GM18498 (cell line): ENCODE data around the gene FCHO1.

Source experiments
- ATAC-seq: cut with Tn5 transposase; IDR thresholded peaks from one replicate; pipeline ENCODE4 v1.9.1; 2021; ENCODE audit warnings: mild to moderate bottlenecking, moderate library complexity; ENCODE audit not compliant: unreplicated experiment

Gene FCHO1, protein sequence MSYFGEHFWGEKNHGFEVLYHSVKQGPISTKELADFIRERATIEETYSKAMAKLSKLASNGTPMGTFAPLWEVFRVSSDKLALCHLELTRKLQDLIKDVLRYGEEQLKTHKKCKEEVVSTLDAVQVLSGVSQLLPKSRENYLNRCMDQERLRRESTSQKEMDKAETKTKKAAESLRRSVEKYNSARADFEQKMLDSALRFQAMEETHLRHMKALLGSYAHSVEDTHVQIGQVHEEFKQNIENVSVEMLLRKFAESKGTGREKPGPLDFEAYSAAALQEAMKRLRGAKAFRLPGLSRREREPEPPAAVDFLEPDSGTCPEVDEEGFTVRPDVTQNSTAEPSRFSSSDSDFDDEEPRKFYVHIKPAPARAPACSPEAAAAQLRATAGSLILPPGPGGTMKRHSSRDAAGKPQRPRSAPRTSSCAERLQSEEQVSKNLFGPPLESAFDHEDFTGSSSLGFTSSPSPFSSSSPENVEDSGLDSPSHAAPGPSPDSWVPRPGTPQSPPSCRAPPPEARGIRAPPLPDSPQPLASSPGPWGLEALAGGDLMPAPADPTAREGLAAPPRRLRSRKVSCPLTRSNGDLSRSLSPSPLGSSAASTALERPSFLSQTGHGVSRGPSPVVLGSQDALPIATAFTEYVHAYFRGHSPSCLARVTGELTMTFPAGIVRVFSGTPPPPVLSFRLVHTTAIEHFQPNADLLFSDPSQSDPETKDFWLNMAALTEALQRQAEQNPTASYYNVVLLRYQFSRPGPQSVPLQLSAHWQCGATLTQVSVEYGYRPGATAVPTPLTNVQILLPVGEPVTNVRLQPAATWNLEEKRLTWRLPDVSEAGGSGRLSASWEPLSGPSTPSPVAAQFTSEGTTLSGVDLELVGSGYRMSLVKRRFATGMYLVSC

DNA sequence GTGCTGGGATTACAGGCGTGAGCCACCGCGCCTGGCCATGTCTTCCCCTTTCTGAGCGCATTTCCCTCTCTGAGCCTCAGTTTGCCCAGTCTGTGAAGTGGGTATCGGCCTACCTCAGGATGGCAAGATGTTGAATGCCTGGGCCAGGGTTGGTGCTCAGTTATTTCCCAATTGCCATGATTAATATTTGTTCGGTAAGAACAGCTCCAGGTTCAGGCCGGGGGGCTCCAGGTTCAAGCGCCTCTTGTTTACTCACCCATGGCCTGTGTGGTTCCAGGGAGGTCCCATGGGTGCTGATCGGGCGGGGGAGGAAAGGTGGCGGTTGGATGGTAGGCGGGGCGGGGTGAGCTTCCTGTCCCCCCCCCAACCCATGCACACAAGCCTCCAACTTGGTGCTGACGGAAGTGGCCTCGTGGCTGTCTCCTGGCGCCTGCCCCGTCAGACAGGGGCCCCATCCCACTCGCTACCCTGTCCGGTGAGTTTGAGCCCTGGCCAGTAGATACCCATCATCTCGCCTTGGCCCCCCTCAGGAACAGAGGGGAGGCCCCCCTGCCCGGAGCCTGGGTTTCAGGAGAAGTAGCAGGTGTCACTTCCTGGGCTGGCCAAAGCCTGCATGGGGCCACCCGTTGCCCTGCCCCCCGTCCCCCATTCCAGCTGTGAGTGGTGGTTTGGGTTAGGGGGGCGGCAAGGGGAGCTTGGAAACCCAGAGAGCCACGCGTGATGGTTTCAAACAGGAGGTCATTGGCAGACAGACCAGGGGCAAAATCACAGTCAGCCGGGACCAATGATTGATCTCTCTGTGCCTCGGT is at the start of gene FCHO1:
FCHO1 (plus strand) TSS at position 375 of the 809 bp plus-strand sequence. CDS start 3,688 bp downstream, outside the sequence.
- ATAC-seq: peak; percentile 41

DNA sequence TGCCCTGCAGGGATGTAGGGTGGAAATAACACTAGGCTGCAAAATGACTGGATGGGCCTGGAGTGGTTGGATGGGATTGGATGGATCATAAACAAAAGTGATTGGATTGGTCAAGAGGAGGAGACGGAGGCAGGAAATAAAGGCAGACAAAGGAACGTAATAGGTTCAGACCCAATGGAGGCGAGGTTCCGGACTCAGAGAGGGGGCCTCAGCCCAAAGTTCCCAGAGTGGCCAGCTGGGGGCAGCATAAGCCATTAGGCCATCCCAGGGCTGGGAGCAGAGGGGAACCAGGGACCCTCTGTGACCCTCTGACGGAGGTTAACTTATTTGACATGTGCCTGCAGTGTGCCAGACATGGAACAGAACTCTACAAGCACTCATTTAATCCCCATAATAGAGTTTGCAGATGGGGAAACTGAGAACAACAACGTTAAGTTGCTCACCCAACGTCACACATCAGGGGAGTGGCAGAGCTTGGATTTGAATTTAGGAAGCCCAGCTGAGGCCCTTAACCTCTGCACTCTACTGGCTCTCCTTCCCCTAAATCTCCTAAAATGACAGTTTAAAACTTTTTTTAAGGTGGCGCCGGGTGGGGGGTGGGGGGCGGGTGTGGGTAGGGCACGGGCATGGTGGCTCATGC is 47.3 kb upstream of the FCHO1 start:
- no peak for ATAC-seq

DNA sequence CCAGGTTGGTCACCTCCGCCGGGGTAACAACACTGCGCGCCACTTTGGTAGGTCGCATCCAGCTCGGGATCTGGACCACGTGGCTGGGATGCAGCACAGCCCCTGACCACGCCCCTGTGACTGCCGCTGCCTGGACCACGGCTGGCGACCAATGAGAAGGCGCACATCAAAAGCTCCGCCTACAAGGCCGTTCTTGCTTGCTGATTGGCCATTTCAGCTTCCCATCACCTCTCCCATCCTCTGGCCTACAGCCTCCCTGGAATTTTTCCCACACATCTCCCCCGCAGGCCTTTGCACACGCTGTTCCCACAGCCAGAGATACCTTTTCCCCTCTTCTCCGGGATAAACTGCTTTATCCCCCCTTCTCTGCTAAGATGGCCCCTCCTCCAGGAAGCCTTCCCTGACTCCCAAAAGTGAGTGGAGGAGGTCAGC is 44.5 kb upstream of the FCHO1 start:
- ATAC-seq: no peak

DNA sequence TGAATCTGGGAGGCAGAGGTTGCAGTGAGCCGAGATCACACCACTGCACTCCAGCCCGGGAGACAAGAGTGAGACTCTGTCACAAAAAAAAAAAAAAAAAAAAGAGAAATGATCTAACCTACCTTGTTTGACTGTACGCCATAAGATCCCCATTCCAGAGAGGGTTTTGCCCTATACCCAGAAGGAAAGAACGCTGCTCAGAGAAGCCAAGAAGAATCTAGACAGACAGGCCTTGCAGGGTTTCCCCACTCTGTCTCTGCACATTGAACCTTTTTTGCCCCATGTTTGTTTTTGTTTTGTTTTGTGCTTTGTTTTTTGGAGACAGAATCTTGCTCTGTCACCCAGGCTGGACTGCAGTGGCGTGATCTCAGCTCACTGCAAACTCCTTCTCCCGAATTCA is 39.4 kb upstream of the FCHO1 start:
- no peak for ATAC-seq

DNA sequence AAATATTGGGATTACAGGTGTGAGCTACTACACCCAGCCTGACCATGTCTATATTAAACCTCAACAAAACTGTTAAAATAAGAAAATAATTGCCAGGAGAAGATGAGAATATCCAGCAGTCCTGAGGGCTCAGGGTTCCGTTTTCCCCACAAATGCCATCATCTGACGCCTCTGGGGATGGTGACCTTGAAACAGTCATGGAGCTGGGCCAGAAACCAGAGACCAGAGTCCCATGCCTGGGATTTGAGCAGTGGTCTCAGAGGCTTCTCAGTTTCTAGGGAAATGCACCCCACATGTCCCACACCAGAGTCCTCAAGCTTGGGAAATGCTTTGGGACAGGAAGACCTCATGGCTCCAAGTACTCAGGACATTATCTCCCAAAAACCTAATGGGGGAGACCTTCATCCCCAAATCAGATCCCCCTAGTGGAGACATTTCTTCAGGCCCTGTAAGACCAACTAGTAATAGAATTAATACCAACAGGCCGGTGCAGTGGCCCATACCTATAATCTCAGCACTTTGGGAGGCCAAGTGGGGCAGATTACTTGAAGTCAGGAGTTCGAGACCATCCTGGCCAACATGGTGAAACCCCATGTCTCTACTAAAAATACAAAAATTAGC is 34.9 kb upstream of the FCHO1 start:
- no peak for ATAC-seq

DNA sequence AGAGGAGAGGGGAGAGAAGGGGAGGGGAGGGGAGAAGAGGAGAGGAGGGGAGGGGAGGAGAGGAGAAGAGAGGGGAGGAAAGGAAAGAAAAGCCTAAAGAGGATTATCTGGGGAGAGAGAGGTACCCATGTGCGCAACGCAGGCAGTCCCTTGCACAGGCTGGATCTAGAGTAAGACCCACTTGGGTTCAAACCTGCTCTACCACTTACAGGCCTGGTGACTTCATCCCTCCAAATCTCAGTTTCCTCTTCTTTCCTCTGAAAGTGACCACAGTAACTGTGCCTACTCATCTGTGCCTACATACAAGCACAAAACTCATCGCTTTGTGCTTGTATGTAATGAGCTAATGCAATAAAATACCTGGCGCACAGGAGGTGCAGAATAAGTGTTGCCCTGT is 32.7 kb upstream of the FCHO1 start:
- no peak for ATAC-seq

DNA sequence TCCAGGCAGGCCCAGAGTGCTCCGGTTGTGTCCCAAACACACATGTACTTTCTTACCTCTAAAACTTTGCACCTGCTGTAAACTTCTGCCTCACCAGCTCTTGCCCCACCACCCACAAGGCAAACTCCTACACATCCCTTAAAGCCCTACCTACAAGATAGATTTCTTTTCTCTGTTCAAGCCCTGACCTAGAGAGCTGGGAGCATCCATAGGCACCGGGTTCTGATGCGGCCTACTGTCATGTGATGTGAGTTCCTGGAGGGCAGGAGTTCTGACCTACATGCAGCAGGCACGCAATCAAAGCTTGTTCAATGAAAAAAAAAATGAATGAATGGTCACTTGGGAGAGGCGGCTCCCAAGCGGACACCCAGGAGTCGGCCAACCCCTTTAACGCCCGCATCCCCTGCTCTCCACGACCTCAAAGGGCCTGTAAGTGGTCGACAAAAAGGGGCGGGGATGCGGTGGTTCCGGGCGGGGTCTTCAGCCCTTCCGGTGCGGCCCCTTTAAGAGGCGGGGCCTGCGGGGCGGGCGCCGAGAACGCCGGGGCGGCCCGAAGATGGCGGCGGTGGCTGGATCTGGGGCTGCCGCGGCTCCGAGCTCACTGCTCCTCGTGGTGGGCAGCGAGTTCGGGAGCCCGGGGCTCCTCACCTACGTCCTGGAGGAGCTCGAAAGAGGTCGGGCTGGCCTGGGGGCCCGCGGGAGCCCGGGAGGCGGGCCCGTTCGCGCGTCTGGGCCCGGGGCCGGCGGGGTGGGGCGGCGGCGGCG is 32.1 kb upstream of the FCHO1 start, which contains the start of gene MAP1S:
MAP1S (plus strand) TSS at position 534 of the 765 bp plus-strand sequence; CDS start at position 557, 23 bp downstream.
- ATAC-seq: peak; percentile 87

DNA sequence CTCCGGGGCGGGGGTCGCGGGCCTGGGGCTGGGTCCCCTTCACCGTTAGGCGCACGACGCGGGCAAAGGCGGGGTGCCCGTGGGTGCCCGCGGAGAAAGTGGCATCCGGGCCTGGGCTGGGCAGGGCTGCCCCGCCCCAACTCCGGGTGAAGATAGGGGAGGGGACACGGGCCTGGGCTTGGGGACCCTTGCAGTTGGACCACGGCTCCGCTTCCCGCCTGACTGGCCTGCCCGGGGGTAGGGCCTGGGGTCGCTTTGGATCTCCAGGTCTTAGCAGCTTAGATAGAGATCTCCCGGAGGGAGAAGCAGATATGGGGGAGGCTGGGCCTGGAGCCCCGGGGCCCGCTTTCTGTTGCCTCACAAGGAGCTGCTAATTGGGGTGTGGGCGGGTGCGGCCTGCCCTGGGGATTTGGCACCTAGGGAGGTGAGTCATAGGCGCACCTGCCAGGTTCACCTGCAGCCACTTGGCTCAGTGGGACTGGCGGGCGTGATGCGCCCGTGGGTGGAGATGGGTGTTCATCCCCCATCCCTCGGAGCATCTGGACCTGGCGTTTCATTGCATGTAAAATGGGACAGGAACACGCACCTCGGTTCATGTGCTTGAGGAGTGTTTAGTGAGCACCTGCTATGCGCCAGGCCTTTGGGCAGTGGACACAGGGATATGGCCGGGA is 31.4 kb upstream of the FCHO1 start:
- ATAC-seq: peak; percentile 43

DNA sequence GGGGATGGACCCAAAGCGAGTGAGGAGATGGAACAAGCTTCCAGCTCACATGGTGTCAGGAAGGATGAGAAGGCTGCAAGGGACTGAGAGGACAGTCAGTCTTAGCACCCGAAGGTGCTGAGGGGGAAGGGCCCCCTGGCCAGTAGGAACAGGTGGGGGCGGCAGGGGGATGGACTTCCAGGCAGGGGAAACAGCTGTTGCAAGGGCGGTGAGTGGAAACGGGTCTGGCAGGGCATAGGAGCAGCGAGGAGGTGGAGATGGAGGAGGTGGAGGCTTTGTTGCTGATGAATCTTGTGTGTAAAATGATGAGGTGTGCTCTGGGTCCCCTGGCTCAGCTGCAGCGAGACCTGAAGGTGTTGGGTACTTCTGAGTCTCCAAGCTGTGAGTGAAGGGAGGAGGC is 30.8 kb upstream of the FCHO1 start:
- ATAC-seq: no peak

DNA sequence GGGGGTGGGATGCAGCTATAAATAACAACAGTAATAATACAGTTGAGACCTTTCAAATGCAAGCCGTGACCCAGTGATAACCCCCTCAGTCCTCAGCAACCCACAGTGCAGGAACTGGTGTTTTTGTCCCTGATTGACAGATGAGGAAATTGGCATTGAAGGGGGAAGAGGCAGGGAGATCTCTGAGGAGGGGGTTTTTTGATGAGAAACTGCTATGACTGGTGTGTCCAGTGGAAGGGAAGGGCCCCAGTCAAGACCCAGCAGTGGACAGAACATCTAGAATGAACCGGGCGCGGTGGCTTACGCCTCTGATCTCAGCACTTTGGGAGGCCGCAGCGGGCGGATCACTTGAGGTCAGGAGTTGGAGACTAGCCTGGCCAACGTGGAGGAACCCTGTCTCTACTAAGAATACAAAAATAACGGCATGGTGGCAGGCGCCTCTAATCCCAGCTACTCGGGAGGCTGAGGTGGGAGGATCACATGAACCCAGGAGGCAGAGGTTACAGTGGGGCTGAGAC is 30.1 kb upstream of the FCHO1 start:
- ATAC-seq: no peak

DNA sequence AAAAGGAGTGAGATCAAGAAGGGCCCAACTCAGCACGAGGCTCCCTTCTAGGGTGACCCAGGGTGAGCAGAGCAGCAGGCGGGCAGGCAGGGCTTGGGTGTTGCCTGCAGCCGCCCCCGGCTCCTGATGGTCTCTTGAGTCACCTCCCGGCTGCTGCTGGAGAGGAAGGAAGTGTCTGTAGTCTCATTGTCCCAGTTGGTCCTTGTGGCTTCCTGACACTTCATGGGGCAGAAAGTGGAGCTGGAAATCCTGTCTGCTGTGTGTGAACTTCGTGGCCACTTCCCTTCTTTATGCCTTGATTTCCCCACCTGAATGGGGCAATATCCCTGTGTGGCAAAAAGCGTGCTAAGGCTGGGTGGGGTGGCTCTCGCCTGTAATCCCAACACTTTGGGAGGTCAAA is 29.5 kb upstream of the FCHO1 start:
- ATAC-seq: no peak

DNA sequence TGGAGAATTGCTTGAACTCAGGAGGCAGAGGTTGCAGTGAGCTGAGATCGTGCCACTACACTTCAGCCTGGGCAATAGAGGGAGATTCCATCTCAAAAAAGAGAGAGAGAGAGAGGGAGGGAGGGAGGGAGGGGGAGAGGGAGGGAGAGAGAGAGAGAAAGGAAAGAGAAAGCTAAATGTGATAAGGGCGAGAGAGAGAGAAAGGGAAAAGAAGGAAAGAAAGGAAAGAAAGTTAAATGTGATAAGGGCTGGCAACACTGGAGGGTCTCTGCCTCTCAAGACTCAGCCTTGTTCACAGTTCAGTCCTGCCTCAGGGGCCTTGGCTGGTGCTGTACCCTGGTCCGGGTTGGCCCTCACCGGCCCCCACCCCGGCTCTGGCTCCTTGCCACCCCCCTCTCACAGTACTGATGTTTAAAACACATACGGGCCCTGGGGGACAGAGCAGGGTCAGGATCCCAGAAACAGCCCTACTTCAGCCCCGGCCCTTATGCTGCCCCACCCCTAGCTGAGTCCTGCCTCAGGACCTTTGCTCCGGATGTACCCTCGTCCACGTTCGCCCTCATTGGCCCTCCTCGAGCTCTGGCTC is 28.5 kb upstream of the FCHO1 start:
- no peak for ATAC-seq

DNA sequence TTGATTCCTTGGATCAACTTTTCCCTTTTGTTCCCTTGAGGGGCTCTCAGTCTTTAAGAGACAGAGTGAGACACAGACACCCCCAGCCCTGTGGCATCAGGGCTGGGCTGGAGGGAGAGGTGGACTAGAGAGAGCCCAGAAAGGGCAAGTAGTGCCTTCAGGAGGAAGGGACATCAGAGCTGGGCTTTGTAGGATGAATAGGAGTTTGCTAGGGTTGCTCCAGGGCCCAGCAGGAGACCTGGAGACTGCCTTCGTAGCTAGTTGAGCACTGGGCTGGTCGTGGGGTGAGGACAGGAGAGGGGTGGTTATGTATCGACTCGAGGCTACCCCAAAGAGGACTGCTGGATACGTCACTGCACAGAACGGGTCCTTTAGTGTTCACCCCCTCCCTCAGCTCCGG is 26.6 kb upstream of the FCHO1 start:
- no peak for ATAC-seq

DNA sequence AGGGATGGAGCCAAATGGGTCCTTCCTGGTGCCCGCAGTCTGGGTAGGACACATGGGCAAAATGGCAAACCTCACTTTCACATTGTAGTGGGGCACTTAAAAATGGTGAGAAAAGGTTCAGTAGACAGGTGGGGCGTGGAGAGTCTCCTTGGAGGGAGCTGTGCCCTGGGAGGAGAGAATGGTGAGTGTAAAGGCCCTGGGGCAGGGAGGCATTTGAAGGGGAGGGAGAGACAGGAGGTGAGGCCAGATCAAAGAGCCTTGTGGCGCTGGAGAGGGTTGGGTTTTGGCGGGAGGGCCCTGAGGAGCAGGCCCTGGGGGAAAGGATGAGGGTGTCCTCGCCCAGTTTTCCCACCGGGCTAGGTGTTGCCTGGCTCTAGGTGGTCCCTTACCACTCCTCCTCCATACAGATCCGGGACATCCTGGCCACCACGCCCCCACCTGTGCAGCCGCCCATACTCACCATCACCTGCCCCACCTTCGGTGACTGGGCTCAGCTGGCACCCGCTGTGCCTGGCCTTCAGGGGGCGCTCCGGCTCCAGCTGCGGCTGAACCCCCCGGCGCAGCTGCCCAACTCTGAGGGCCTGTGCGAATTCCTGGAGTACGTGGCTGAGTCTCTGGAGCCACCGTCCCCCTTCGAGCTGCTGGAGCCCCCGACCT is 25.7 kb upstream of the FCHO1 start:
- no peak for ATAC-seq

DNA sequence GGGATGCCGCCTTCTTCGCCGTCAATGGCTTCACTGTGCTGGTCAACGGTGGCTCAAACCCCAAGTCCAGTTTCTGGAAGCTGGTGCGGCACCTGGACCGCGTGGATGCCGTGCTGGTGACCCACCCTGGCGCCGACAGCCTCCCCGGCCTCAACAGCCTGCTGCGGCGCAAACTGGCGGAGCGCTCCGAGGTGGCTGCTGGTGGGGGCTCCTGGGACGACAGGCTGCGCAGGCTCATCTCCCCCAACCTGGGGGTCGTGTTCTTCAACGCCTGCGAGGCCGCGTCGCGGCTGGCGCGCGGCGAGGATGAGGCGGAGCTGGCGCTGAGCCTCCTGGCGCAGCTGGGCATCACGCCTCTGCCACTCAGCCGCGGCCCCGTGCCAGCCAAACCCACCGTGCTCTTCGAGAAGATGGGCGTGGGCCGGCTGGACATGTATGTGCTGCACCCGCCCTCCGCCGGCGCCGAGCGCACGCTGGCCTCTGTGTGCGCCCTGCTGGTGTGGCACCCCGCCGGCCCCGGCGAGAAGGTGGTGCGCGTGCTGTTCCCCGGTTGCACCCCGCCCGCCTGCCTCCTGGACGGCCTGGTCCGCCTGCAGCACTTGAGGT is 25.0 kb upstream of the FCHO1 start:
- no peak for ATAC-seq

DNA sequence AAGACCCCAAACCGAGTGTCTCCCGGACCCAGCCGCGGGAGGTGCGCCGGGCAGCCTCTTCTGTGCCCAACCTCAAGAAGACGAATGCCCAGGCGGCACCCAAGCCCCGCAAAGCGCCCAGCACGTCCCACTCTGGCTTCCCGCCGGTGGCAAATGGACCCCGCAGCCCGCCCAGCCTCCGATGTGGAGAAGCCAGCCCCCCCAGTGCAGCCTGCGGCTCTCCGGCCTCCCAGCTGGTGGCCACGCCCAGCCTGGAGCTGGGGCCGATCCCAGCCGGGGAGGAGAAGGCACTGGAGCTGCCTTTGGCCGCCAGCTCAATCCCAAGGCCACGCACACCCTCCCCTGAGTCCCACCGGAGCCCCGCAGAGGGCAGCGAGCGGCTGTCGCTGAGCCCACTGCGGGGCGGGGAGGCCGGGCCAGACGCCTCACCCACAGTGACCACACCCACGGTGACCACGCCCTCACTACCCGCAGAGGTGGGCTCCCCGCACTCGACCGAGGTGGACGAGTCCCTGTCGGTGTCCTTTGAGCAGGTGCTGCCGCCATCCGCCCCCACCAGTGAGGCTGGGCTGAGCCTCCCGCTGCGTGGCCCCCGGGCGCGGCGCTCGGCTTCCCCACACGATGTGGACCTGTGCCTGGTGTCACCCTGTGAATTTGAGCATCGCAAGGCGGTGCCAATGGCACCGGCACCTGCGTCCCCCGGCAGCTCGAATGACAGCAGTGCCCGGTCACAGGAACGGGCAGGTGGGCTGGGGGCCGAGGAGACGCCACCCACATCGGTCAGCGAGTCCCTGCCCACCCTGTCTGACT is 24.1 kb upstream of the FCHO1 start:
- ATAC-seq: no peak
